NOMO-1 (cell line): Measurements from ENCODE around the gene SRRM4.
"Not testable (repeated sequence)": the region's sequence is repeated elsewhere in the genome, so short reads cannot be mapped to it uniquely, and the experiment has no call there.

Experiments used
- DNase-seq, 2 experiments: peaks; one replicate each; lab custom pipeline; 2025; ENCODE audit not compliant: unreplicated experiment in 2 of 2; lab: John Stamatoyannopoulos, UW

Gene SRRM4

GRCh38 chr12:119068129-119068856 lies 87.0 kb downstream of the SRRM4 start:
- no peak for DNase-seq

- DNase-seq = no peak
Observed at GRCh38 chr12:119069147-119069642, 87.9 kb downstream of the SRRM4 start.

- DNase-seq = no peak
Observed at GRCh38 chr12:119071176-119071575, 89.8 kb downstream of the SRRM4 start.

- no peak for DNase-seq
Observed at GRCh38 chr12:119071638-119072231, 90.4 kb downstream of the SRRM4 start.

GRCh38 chr12:119072440-119072839 lies 91.1 kb downstream of the SRRM4 start:
- no peak for DNase-seq

GRCh38 chr12:119075222-119075787 lies 94.0 kb downstream of the SRRM4 start:
- no peak for DNase-seq

GRCh38 chr12:119075918-119076317 lies 94.6 kb downstream of the SRRM4 start:
- DNase-seq = no peak

- no peak for DNase-seq
Observed at GRCh38 chr12:119079530-119079929, 98.2 kb downstream of the SRRM4 start.

GRCh38 chr12:119082016-119082415 lies 100.7 kb downstream of the SRRM4 start:
- DNase-seq = no peak

GRCh38 chr12:119082496-119082895 lies 101.2 kb downstream of the SRRM4 start:
- DNase-seq = no peak

- DNase-seq = no peak
Observed at GRCh38 chr12:119088685-119089379, 107.5 kb downstream of the SRRM4 start.

GRCh38 chr12:119089380-119090013 lies 108.2 kb downstream of the SRRM4 start:
- DNase-seq = no peak

- no peak for DNase-seq
Observed at GRCh38 chr12:119090276-119090675, 108.9 kb downstream of the SRRM4 start.

- DNase-seq = no peak
Observed at GRCh38 chr12:119090865-119091264, 109.5 kb downstream of the SRRM4 start.

- no peak for DNase-seq
Observed at GRCh38 chr12:119096429-119097202, 115.3 kb downstream of the SRRM4 start.

- DNase-seq = no peak
Observed at GRCh38 chr12:119100933-119101332, 119.6 kb downstream of the SRRM4 start.

GRCh38 chr12:119102274-119102673 lies 120.9 kb downstream of the SRRM4 start:
- DNase-seq = no peak

- DNase-seq = no peak
Observed at GRCh38 chr12:119102714-119103113, 121.4 kb downstream of the SRRM4 start.

- DNase-seq = not testable (repeated sequence)
Observed at GRCh38 chr12:119104969-119105368, 123.6 kb downstream of the SRRM4 start.

GRCh38 chr12:119113496-119113986 lies 132.2 kb downstream of the SRRM4 start:
- no peak for DNase-seq
